Naive B cell (primary cell): ENCODE measurements around the gene CCDC171. TPM values are rescaled to one million over a fixed set of nuclear protein-coding genes. Genes with fewer than 3 reads are reported as not detected.
A peak's percentile ranks its signal among the peaks of the same experiment; 100 is the strongest.
"Not testable (repeated sequence)": the region's sequence is repeated elsewhere in the genome, so short reads cannot be mapped to it uniquely, and the experiment has no call there.

ENCODE experiments used
- ATAC-seq, 2 donors: fragments of 150-1000 bp; cut with Tn5 transposase; 2 replicates each; pipeline ENCODE4 v1.10.0; 2021; ENCODE audit warnings: low read depth in 2 of 2, mild to moderate bottlenecking in 2 of 2, moderate library complexity in 2 of 2
- DNase-seq: peaks from one replicate; pipeline ENCODE4 v3.0.0; 2022
- H3K27ac Mint-ChIP-seq, 6 donors: one replicate each; pipeline ENCODE4 v1.8.0; 2020 to 2022; ENCODE audit warnings: mild to moderate bottlenecking in 6 of 6, mixed read lengths in 6 of 6, moderate library complexity in 5 of 6, inconsistent platforms in 2 of 6
- H3K27me3 Mint-ChIP-seq, 3 donors: one replicate each; pipeline ENCODE4 v1.8.0; 2021 to 2022; ENCODE audit warnings: mixed read lengths in 3 of 3, mild to moderate bottlenecking in 1 of 3
- H3K36me3 Mint-ChIP-seq, 2 donors: one replicate each; pipeline ENCODE4 v1.8.0; 2020 to 2022; ENCODE audit warnings: mixed read lengths in 2 of 2, inconsistent platforms in 1 of 2, mild to moderate bottlenecking in 1 of 2
- H3K4me1 Mint-ChIP-seq, 3 donors: one replicate each; pipeline ENCODE4 v1.8.0; 2020 to 2022; ENCODE audit warnings: mixed read lengths in 3 of 3, inconsistent platforms in 1 of 3, mild to moderate bottlenecking in 1 of 3, moderate library complexity in 1 of 3
- H3K4me3 Mint-ChIP-seq, 8 donors: one replicate each; pipeline ENCODE4 v1.8.0; 2020 to 2022; ENCODE audit warnings: mild to moderate bottlenecking in 8 of 8, mixed read lengths in 8 of 8, moderate library complexity in 8 of 8, inconsistent platforms in 2 of 8
- H3K9me3 Mint-ChIP-seq, 7 donors: one replicate each; pipeline ENCODE4 v1.8.0; 2020 to 2022; ENCODE audit warnings: mixed read lengths in 7 of 7, mild to moderate bottlenecking in 5 of 7, inconsistent platforms in 2 of 7, moderate library complexity in 1 of 7
- polyA plus RNA-seq, 6 donors: library from polyadenylated mRNA; unstranded; fragments of 300-500 nt; fragmentation: Illumina TruSeq; gene quantifications; one replicate each; pipeline ENCODE4 v1.2.3, GENCODE V29; 2021; ENCODE audit warnings: low read depth in 6 of 6

CCDC171 gene
- polyA plus RNA-seq, 6 donors from 2014 or later: 0.17 to 0.62 (median 0.38) TPM; not detected in 1

DNA sequence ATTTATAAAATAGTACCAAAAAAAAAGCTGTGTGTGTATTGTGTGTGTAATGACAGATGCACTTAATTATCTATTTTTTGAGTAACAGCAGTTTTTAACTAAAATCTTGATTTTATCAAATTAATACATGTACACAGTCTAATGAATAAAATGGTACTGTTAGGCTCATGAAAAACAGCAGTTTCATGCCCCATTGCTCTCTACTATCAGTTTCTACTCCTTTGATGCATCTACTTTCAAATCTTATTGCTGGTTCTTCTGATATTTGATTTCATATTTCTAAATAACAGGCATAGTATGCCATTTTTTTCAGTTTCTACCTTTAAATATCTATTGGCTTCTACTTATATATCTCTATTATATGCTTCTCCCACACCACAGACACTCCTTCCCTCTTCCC lies 117.4 kb downstream of the CCDC171 start:
- H3K27me3 Mint-ChIP-seq: no peaks in the 10 kb centered on the region
- H3K4me1 Mint-ChIP-seq: no peaks in the 10 kb centered on the region
- H3K4me3 Mint-ChIP-seq: no peak overlapping the region
- H3K27ac Mint-ChIP-seq: no peak overlapping the region
- DNase-seq (no peak), ATAC-seq (no peak)
- H3K9me3 Mint-ChIP-seq: peaks cover 1 to 16% (median 9%) of the 10 kb centered on the region in 7 donors
- no peaks in the 10 kb centered on the region for H3K36me3 Mint-ChIP-seq

DNA sequence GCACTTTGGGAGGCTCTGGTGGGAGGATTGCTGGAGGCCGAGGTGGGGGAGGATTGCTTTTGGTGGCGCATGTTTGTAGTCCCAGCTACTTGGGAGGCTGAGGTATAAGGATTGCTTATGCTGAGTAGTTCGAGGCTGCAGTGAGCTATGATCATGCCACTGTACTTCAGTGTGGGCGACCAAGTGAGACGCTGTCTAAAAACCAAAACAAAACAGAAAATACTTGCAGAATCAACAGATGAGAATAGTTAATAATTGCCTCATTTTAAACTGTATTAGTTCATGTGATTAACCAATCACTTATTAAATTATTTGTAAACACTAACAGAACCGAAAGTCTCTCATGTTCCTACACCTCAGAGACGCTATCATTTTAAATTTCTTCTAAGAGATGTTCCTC lies 118.1 kb downstream of the CCDC171 start:
- Mint-ChIP-seq H3K9me3 (peaks cover 2 to 16% (median 9%) of the 10 kb centered on the region in 7 donors), H3K4me3 (no peak overlapping the region), H3K27me3 (no peaks in the 10 kb centered on the region), H3K4me1 (no peaks in the 10 kb centered on the region), H3K36me3 (peaks cover 3 to 4% of the 10 kb centered on the region in 2 donors), H3K27ac (no peak overlapping the region)
- DNase-seq: no peak
- no peak for ATAC-seq

DNA sequence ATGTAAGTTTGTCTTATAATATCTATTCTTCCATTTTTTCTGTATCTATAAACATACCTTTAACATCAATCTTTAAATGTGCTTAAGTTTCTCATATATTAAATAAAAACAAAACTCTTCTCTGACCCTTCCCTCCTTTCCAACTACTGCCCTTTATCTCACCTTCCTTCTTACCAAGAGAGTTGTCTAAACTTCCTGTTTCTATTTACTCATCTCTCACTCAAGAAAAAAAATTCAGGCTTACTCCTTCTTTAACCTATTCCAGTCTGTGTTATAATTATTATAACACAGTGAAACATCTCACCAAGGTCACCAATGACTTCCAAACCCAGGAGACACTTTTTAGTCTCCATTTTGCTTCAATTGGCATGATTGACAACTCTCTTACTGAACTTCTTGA lies 140.9 kb downstream of the CCDC171 start:
- Mint-ChIP-seq H3K27me3 (no peaks in the 10 kb centered on the region), H3K4me3 (no peak overlapping the region), H3K27ac (no peak overlapping the region), H3K36me3 (peaks cover 0 to 3% of the 10 kb centered on the region in 2 donors), H3K4me1 (no peaks in the 10 kb centered on the region), H3K9me3 (peaks cover 0 to 16% (median 3%) of the 10 kb centered on the region in 7 donors)
- ATAC-seq (no peak), DNase-seq (no peak)

DNA sequence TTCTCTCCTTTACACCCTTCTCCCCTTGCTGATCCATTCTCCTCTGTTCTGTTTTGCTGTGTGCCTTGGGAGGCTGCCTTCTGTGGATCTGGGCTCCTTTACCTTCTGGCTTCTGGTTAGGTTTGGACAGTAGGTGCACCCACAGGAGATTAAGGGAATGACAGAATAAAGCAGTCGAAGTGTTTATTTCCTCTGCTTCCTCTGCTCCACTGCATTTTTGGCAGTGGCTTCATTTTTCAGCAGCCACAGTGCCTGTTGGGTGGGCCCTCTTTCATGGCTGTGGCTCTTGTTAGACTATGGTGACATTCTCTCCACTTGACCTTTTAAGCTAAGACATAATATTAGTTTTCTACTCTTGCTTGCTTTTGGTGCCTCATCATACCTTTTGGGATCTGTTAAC lies 144.1 kb downstream of the CCDC171 start:
- no peak overlapping the region for H3K4me3 Mint-ChIP-seq
- H3K9me3 Mint-ChIP-seq: peaks cover 0 to 14% (median 4%) of the 10 kb centered on the region in 7 donors
- H3K36me3 Mint-ChIP-seq: peaks cover 3 to 9% of the 10 kb centered on the region in 2 donors
- H3K4me1 Mint-ChIP-seq: no peaks in the 10 kb centered on the region
- no peak overlapping the region for H3K27ac Mint-ChIP-seq
- H3K27me3 Mint-ChIP-seq: no peaks in the 10 kb centered on the region
- DNase-seq (no peak), ATAC-seq (no peak)

DNA sequence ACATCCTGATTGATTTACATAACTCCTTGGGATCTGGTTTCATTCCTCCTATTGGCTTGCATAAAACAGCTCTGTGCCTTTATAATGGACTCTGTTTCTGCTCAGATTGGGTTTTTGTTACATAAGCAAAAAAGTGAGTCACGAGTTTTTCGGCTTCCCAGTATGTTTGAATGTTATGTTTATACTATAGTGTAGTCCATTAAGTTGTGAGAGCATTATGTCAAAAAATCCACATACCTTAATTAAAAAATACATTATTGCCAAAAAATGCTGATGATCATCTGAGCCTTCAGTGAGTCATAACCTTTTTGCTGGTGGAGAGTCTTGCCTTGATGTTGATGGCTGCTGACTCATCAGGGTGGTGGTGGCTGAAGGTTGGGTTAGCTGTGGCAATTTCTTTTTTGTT lies 144.6 kb downstream of the CCDC171 start:
- H3K4me3 Mint-ChIP-seq: peak overlapping the region in 1 of 8 donors; percentile 9
- ATAC-seq (no peak), DNase-seq (no peak)
- H3K27ac Mint-ChIP-seq: no peak overlapping the region
- no peaks in the 10 kb centered on the region for H3K27me3 Mint-ChIP-seq
- H3K9me3 Mint-ChIP-seq: peaks cover 0 to 14% (median 4%) of the 10 kb centered on the region in 7 donors
- H3K36me3 Mint-ChIP-seq: peaks cover 3 to 9% of the 10 kb centered on the region in 2 donors
- H3K4me1 Mint-ChIP-seq: no peaks in the 10 kb centered on the region

DNA sequence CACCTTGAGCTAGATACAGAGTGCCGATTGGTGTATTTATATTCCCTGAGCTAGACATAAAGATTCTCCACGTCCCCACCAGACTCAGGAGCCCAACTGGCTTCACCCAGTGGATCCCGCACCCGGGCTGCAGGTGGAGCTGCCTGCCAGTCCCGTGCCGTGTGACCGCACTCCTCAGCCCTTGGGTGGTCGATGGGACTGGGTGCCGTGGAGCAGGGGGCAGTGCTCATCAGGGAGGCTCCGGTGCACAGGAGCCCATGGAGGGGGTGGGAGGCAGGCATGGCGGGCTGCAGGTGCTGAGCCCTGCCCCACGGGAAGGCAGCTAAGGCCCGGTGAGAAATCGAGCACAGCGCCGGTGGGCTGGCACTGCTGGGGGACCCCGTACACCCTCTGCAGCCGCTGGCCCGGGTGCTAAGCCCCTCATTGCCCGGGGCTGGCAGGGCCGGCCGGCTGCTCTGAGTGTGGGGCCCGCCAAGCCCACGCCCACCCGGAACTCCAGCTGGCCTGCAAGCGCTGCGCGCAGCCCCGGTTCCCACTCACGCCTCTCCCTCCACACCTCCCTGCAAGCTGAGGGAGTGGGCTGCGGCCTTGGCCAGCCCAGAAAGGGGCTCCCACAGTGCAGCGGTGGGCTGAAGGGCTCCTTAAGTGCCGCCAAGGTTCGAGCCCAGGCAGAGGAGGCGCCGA lies 147.2 kb downstream of the CCDC171 start:
- H3K9me3 Mint-ChIP-seq: peaks cover 0 to 11% (median 3%) of the 10 kb centered on the region in 7 donors
- H3K4me1 Mint-ChIP-seq, DNase-seq, H3K27ac Mint-ChIP-seq, ATAC-seq, H3K4me3 Mint-ChIP-seq, H3K27me3 Mint-ChIP-seq, H3K36me3 Mint-ChIP-seq: not testable (repeated sequence)

DNA sequence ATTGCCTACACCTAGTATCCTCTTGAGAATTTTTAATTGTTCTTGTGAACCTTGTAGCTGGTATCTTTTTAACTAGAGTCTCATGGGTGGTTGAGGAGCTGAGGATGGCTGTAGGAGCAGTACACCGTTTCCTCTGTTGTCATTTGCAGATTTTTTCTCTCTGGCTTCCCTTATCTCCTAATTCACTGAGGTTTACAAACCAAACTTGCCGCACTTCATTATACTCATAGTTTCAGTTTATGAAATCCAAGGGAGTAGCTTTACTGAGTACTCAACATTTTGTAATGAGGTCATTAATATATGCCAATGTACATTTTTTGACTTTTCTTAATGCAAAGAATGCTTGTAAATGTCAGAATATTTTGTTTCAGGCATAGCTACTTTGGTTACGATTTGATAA lies 154.2 kb downstream of the CCDC171 start:
- H3K4me1 Mint-ChIP-seq: no peaks in the 10 kb centered on the region
- ATAC-seq (no peak), DNase-seq (no peak)
- H3K27me3 Mint-ChIP-seq: no peaks in the 10 kb centered on the region
- no peaks in the 10 kb centered on the region for H3K9me3 Mint-ChIP-seq
- no peak overlapping the region for H3K27ac Mint-ChIP-seq
- H3K4me3 Mint-ChIP-seq: no peak overlapping the region
- no peaks in the 10 kb centered on the region for H3K36me3 Mint-ChIP-seq

DNA sequence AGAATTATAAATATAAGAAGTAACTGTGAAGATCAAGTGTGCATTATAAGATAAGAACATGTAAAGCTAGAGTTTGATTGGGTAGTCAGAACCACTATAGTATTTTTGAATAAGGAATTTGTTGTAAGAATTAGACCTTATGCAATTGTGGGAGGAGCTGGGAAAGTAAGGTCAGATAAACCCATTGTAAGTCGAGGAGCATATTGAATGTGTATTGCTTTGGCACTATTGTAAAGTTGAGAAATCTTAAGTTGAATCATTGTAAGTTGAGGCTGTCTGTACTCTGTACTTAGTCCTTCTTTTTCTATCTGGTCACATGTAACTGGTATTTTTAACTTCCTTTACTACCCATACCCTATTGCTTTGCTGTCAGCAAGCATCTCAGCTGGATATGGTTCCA lies 158.7 kb downstream of the CCDC171 start:
- no peak overlapping the region for H3K4me3 Mint-ChIP-seq
- no peaks in the 10 kb centered on the region for H3K9me3 Mint-ChIP-seq
- DNase-seq: no peak
- H3K27me3 Mint-ChIP-seq: no peaks in the 10 kb centered on the region
- H3K27ac Mint-ChIP-seq: no peak overlapping the region
- no peaks in the 10 kb centered on the region for H3K4me1 Mint-ChIP-seq
- no peaks in the 10 kb centered on the region for H3K36me3 Mint-ChIP-seq
- ATAC-seq: no peak

DNA sequence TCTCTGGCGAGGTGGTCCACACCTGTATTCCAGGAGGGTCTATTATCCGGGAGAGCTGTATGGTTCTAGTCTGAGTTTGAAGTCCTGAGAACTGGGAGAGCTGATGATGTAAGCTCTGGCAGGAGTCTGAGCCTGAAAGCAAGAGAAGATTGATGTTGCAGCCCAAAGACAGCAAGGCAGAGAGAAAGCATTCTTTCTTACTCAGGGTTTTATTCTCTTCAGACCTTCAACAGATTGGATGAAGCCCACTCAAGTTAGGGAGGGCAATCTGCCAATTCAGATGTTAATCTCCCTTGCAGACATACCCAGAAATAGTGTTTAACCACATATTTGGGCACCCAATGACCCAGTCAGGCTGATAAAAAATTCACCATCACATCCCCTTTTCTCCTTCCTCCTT lies 159.1 kb downstream of the CCDC171 start:
- Mint-ChIP-seq H3K4me3 (no peak overlapping the region), H3K27ac (no peak overlapping the region), H3K4me1 (no peaks in the 10 kb centered on the region), H3K27me3 (no peaks in the 10 kb centered on the region), H3K36me3 (no peaks in the 10 kb centered on the region), H3K9me3 (no peaks in the 10 kb centered on the region)
- ATAC-seq (no peak), DNase-seq (no peak)

DNA sequence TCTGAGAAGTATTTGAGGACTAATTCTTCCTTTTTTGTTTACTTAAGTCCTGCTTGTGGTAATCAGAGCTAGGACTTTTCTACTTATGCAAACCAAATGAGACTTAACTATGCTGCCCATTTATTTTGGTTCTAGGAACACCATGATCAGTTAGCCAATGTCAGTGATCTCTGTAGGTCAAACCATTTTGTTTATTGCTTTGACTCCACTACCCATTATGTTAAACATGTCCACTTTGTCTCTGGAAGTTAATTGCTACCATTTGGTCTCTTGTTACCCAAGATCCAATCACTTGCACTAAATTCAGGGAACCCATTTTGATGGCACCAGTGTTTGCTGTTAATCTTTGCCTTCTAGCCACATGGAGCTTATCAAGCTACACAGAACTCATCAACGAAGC lies 161.9 kb downstream of the CCDC171 start:
- H3K4me3 Mint-ChIP-seq: no peak overlapping the region

DNA sequence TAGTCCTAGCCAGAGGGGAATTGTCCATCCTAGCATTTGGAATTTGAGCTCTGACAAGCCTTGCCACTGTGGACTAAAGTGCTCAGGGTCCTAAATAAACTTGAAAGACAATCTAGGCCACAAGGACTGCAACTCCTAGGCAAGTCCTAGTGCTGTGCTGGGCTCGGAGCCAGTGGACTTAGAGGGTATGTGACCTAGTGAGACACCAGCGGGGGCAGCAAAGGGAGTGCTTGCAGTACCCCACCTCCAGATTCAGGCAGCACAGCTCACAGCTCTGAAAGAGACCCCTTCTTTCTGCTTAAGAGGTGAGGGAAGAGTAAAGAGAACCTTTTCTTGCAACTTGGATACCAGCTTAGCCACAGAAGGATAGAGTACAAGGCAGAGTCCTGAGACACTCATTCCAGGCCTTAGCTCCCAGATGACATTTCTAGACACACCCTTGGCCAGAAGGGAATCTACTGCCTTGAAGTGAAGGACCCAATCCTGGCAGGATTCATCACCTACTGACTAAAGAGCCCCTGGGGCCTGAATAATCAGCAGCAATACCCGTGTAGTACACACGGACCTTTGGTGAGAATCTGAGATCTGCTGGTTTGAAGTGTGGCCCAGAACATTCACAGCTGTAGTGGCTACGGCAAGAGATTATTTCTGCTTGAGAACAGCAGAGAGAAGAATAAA lies 164.6 kb downstream of the CCDC171 start:
- Mint-ChIP-seq H3K36me3 (no peaks in the 10 kb centered on the region), H3K4me1 (peaks cover 0 to 6% (median 0%) of the 10 kb centered on the region in 3 donors), H3K27ac (no peak overlapping the region), H3K4me3 (no peak overlapping the region), H3K27me3 (no peaks in the 10 kb centered on the region), H3K9me3 (peaks cover 0 to 2% (median 0%) of the 10 kb centered on the region in 7 donors)
- DNase-seq (no peak), ATAC-seq (no peak)

More for the DNA sequence above, 161.9 kb downstream of the CCDC171 start:
- DNase-seq (no peak), ATAC-seq (no peak)
- no peak overlapping the region for H3K27ac Mint-ChIP-seq
- peaks cover 0 to 6% (median 0%) of the 10 kb centered on the region in 3 donors for H3K4me1 Mint-ChIP-seq
- no peaks in the 10 kb centered on the region for H3K36me3 Mint-ChIP-seq
- peaks cover 0 to 2% (median 0%) of the 10 kb centered on the region in 7 donors for H3K9me3 Mint-ChIP-seq
- H3K27me3 Mint-ChIP-seq: no peaks in the 10 kb centered on the region

DNA sequence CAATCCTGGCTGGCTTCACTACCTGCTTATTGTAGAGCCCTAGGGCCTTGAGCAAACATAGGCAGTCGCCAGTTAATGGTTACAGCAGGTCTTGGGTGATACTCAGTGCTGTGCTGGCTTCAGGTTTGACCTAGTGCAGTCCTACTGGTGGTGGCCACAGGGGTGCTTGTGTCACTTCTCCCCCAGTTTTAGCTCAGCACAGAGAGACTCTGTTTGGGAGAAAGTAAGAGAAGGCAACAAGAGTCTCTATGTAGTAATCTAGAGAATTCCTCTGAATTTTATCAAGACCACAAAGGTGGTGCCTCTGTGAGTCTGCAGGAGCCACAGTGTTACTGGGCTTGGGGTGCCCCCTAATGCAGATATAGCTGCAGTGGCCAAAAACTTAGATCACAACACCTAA lies 165.6 kb downstream of the CCDC171 start:
- Mint-ChIP-seq H3K9me3 (peaks cover 0 to 2% (median 0%) of the 10 kb centered on the region in 7 donors), H3K27ac (no peak overlapping the region), H3K4me3 (no peak overlapping the region), H3K36me3 (no peaks in the 10 kb centered on the region), H3K27me3 (no peaks in the 10 kb centered on the region), H3K4me1 (peaks cover 0 to 6% (median 0%) of the 10 kb centered on the region in 3 donors)
- no peak for ATAC-seq
- DNase-seq: no peak

DNA sequence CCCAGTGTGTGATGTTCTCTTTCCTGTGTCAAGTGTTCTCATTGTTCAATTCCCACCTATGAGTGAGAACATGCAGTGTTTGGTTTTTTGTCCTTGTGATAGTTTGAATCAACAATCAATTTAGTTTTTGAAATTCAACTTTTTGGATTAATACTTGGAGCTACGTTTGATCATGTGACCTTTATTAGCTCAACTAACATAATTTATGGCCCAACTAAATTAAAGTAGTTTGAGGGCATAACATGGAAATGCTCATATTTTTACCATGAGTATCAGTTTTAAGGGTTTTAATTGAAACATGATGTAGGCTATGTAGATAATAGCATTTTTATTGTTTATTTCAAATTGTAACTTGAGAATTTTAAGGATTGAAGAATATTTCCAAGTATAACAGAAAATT lies 168.0 kb downstream of the CCDC171 start:
- Mint-ChIP-seq H3K4me1 (peaks cover 0 to 6% (median 0%) of the 10 kb centered on the region in 3 donors), H3K27me3 (no peaks in the 10 kb centered on the region), H3K36me3 (no peaks in the 10 kb centered on the region), H3K27ac (no peak overlapping the region), H3K9me3 (peaks cover 0 to 2% (median 0%) of the 10 kb centered on the region in 7 donors), H3K4me3 (no peak overlapping the region)
- DNase-seq (no peak), ATAC-seq (no peak)

DNA sequence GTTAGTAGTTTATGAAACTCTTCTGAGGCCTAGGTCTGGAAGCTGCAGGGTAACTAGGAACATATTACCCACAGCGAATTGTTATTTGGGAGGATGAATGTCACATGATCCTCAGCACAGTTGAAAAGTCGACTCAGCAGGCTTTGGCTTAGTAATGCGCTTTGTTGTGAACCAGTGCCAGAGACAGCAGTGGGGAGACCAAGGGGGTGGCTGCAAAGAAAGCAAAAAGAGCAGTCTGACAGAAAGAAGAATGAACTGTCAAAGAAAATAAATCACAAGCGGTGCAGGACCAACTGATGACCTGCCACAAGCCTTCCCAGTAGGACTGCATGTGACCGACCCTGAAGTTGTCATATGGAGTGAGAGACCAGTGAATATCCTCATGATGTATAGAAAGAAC lies 170.0 kb downstream of the CCDC171 start:
- Mint-ChIP-seq H3K36me3 (no peaks in the 10 kb centered on the region), H3K27me3 (no peaks in the 10 kb centered on the region), H3K27ac (peak overlapping the region in 1 of 6 donors; percentile 16), H3K4me1 (peaks cover 0 to 6% (median 0%) of the 10 kb centered on the region in 3 donors), H3K9me3 (no peaks in the 10 kb centered on the region), H3K4me3 (no peak overlapping the region)
- DNase-seq (no peak), ATAC-seq (no peak)
